HEK293 (cell line): ENCODE results near the gene ARL13B.

Source experiments
- GLI4 ChIP-seq: fragments of 450-650 bp; formaldehyde crosslinking; IDR thresholded peaks from 2 replicates; pipeline ENCODE4 v1.5.1; 2016; ENCODE audit warnings: missing biosample characterization, missing genetic modification characterization
- HOXA7 ChIP-seq: sonication (generic); formaldehyde crosslinking; IDR thresholded peaks from 2 replicates; pipeline ENCODE4 v1.8.1; 2022; ENCODE audit warnings: missing genetic modification reagents, borderline replicate concordance
- HOXD13 ChIP-seq: sonication (generic); formaldehyde crosslinking; IDR thresholded peaks from 2 replicates; pipeline ENCODE4 v1.8.0; 2022; ENCODE audit warnings: missing genetic modification reagents, borderline replicate concordance
- RBAK ChIP-seq: fragments of 450-650 bp; formaldehyde crosslinking; IDR thresholded peaks from 2 replicates; pipeline ENCODE4 v1.5.1; 2016; ENCODE audit warnings: missing biosample characterization, missing genetic modification characterization
- SP2 ChIP-seq: fragments of 450-650 bp; formaldehyde crosslinking; IDR thresholded peaks from 2 replicates; pipeline ENCODE4 v1.5.1; 2016; ENCODE audit warnings: missing biosample characterization, missing genetic modification characterization
- ZNF112 ChIP-seq: fragments of 450-650 bp; formaldehyde crosslinking; IDR thresholded peaks from 2 replicates; pipeline ENCODE4 v1.5.0; 2017; ENCODE audit warnings: missing biosample characterization, missing genetic modification characterization
- ZNF280C ChIP-seq: fragments of 450-650 bp; formaldehyde crosslinking; IDR thresholded peaks from 2 replicates; pipeline ENCODE4 v1.5.1; 2016; ENCODE audit warnings: missing biosample characterization, missing genetic modification characterization
- ZNF398 ChIP-seq: fragments of 450-650 bp; formaldehyde crosslinking; IDR thresholded peaks from 2 replicates; pipeline ENCODE4 v1.5.1; 2017; ENCODE audit warnings: missing biosample characterization, missing genetic modification characterization
- ZNF549 ChIP-seq: fragments of 450-650 bp; IDR thresholded peaks from 2 replicates; pipeline ENCODE4 v1.5.1; 2018; ENCODE audit warnings: missing biosample characterization, missing genetic modification characterization, mild to moderate bottlenecking, inconsistent platforms, moderate library complexity
- ZNF791 ChIP-seq: fragments of 450-650 bp; formaldehyde crosslinking; IDR thresholded peaks from 2 replicates; pipeline ENCODE4 v1.5.1; 2016; ENCODE audit warnings: missing biosample characterization, missing genetic modification characterization
- ZSCAN16 ChIP-seq: fragments of 450-650 bp; formaldehyde crosslinking; IDR thresholded peaks from 2 replicates; pipeline ENCODE4 v1.5.1; 2016; ENCODE audit warnings: missing biosample characterization, missing genetic modification characterization
- TF ChIP-seq, protein P1 (sequence below): fragments of 450-650 bp; formaldehyde crosslinking; IDR thresholded peaks from 2 replicates; pipeline ENCODE4 v1.5.1; 2016; ENCODE audit warnings: missing biosample characterization, missing genetic modification characterization

DNA sequence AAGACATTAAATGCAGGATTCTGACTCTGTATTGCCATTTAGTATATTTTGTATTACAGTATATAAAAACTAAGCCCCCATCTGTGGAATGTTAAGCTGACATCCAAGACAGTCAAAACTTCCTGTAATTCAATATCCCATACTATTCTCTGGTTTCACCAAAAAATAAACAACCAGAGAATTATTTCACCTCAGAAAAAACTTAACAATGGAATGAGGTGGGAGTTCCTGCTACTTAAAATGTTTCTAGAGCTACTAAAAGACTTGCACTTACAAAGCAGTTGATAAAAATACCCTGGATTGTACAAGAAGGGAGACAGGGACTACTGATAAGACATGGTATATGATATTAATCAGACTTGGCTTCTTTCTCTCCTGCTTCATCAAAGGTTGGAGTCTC, 8.3 kb downstream of the ARL13B start:
- TF ChIP-seq RBAK (tag by site-specific recombination) (no peak), ZNF791 (no peak), HOXA7 (no peak), ZNF112 (no peak), GLI4 (tag by site-specific recombination) (no peak), ZNF280C (tag by site-specific recombination) (no peak), HOXD13 (CRISPR knock-in tag) (no peak), ZNF398 (no peak), ZNF549 (tag by site-specific recombination) (no peak), ZSCAN16 (tag by site-specific recombination) (no peak), SP2 (tag by site-specific recombination) (no peak)
- TF ChIP-seq, protein P1, sequence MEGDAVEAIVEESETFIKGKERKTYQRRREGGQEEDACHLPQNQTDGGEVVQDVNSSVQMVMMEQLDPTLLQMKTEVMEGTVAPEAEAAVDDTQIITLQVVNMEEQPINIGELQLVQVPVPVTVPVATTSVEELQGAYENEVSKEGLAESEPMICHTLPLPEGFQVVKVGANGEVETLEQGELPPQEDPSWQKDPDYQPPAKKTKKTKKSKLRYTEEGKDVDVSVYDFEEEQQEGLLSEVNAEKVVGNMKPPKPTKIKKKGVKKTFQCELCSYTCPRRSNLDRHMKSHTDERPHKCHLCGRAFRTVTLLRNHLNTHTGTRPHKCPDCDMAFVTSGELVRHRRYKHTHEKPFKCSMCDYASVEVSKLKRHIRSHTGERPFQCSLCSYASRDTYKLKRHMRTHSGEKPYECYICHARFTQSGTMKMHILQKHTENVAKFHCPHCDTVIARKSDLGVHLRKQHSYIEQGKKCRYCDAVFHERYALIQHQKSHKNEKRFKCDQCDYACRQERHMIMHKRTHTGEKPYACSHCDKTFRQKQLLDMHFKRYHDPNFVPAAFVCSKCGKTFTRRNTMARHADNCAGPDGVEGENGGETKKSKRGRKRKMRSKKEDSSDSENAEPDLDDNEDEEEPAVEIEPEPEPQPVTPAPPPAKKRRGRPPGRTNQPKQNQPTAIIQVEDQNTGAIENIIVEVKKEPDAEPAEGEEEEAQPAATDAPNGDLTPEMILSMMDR (tag by site-specific recombination) = no peak
